ENCODE measurements around the gene SEC14L3. TPM values are rescaled to one million over a fixed set of nuclear protein-coding genes. Genes with fewer than 3 reads are reported as not detected.

Gene SEC14L3
- total RNA-seq, 6 experiments from 2014 or later: 0.31 to 1.1 (median 0.55) TPM; not detected in 2

DNA sequence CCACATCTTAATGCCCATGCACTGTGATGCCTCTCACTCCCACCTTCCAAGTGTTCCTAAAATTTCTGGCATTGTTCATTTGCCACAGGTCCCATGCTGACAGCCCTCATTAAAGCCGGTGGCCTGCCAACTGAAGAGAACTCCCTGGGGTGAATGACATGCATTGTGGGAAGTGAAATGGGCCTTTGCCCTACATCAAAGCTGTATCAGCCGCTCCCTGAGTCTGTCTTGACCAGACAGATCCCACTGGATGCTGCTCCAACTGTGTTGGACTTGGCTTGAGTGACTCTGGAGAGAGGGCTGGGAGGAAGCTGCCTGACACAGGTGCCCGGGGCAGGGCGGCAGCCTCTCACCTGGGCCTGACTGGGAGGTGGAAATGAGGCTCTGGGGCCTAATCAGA, 42.4 kb upstream of the SEC14L3 start:
- H3K27me3 ChIP-seq: no peaks in the 10 kb centered on the region
- TF ChIP-seq POLR2A (IDR thresholded peaks at IDR 0.05): no peak
- TF ChIP-seq, protein P1, sequence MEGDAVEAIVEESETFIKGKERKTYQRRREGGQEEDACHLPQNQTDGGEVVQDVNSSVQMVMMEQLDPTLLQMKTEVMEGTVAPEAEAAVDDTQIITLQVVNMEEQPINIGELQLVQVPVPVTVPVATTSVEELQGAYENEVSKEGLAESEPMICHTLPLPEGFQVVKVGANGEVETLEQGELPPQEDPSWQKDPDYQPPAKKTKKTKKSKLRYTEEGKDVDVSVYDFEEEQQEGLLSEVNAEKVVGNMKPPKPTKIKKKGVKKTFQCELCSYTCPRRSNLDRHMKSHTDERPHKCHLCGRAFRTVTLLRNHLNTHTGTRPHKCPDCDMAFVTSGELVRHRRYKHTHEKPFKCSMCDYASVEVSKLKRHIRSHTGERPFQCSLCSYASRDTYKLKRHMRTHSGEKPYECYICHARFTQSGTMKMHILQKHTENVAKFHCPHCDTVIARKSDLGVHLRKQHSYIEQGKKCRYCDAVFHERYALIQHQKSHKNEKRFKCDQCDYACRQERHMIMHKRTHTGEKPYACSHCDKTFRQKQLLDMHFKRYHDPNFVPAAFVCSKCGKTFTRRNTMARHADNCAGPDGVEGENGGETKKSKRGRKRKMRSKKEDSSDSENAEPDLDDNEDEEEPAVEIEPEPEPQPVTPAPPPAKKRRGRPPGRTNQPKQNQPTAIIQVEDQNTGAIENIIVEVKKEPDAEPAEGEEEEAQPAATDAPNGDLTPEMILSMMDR (IDR thresholded peaks at IDR 0.05): no peak
- no CpG with 5 or more reads among the region's 4 CpGs for WGBS (ENCODE audit: insufficient coverage, low coverage, low lambda C conversion rate, missing lambda C conversion rate)
- H3K4me3 ChIP-seq: no peak overlapping the region
- H3K36me3 ChIP-seq: no peaks in the 10 kb centered on the region
- intact Hi-C loops (cut with DNase I): no loop called here
- DNase-seq (peak in 1 of 3 donors; percentile 60), ATAC-seq (peak; percentile 31 to 89 (median 69))
- no peaks in the 10 kb centered on the region for H3K4me1 ChIP-seq
- no peaks in the 10 kb centered on the region for H3K9me3 ChIP-seq
- H3K27ac ChIP-seq: no peak overlapping the region

DNA sequence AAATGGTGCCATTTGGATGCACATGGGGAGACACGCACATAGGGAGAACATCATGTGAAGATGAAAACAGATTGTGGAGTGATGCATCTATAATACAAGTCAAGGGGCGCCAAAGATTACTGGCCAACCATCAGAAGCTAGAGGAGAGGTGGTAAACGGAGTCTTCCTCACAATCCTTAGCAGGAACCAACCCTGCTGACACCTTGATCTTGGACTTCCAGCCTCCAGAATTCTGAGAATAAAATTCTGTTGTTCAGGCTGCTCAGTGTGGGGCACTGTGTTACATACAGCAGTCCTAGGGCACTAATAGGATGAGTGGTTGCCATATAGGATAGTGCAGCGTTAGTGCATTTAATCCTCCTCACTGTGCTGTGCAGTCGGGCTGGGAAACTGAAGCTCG, 41.6 kb upstream of the SEC14L3 start:
- intact Hi-C loops (cut with DNase I): no loop called here
- DNase-seq: no peak
- TF ChIP-seq, protein P1 (IDR thresholded peaks at IDR 0.05): no peak
- no peak for TF ChIP-seq POLR2A (IDR thresholded peaks at IDR 0.05)
- Histone ChIP-seq H3K36me3 (no peaks in the 10 kb centered on the region), H3K4me3 (no peak overlapping the region), H3K9me3 (no peaks in the 10 kb centered on the region), H3K4me1 (no peaks in the 10 kb centered on the region), H3K27ac (no peak overlapping the region), H3K27me3 (no peaks in the 10 kb centered on the region)
- WGBS (ENCODE audit: insufficient coverage, low coverage, low lambda C conversion rate, missing lambda C conversion rate): 92% methylated on average over 5 of the region's 6 CpGs
- ATAC-seq: no peak

DNA sequence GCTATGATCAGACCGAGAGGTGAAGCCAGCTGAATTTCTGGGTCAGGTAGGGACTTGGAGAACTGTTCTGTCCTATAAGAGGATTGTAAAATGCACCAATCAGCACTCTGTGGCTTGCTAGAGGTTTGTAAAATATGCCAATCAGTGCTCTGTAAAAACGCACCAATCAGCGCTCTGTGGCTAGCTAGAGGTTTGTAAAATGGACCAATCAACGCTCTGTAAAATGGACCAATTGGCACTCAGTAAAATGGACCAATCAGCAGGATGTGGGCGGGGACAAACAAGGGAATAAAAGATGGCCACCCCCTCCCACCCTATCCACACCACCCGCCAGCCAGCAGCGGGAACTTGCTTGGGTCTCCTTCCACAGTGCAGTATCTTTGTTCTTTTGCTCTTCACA, 40.1 kb upstream of the SEC14L3 start:
- Histone ChIP-seq H3K36me3 (no peaks in the 10 kb centered on the region), H3K9me3 (no peaks in the 10 kb centered on the region), H3K4me3 (no peak overlapping the region), H3K4me1 (peaks cover 0 to 4% (median 0%) of the 10 kb centered on the region in 4 donors), H3K27ac (no peak overlapping the region), H3K27me3 (no peaks in the 10 kb centered on the region)
- no peak for DNase-seq
- ATAC-seq: no peak
- WGBS (ENCODE audit: insufficient coverage, low coverage, low lambda C conversion rate, missing lambda C conversion rate): 93% methylated on average over 6 of the region's 7 CpGs
- TF ChIP-seq, protein P1 (IDR thresholded peaks at IDR 0.05): no peak
- TF ChIP-seq POLR2A (IDR thresholded peaks at IDR 0.05): no peak
- intact Hi-C loops (cut with DNase I): no loop called here

DNA sequence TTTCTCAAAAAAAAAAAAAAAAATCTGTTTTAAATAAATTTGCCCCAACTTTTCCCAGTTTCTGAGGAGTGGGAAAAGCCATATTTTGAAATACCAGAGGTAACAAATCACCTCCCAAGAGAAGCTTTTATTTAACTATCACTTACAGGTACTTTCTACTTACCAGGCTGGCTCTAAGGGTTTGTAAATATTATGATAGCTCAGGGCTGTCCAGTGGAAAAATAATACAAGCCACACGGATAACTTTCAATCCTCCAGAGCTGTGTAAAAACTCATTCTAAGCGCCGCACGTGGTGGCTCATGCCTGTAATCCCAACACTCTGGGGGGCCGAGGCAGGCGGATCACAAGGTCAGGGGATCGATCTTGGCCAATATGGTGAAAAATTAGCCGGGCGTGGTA, 39.3 kb upstream of the SEC14L3 start:
- Histone ChIP-seq H3K4me1 (peaks cover 0 to 12% (median 0%) of the 10 kb centered on the region in 4 donors), H3K27me3 (no peaks in the 10 kb centered on the region), H3K9me3 (no peaks in the 10 kb centered on the region), H3K4me3 (no peak overlapping the region), H3K36me3 (no peaks in the 10 kb centered on the region), H3K27ac (no peak overlapping the region)
- 86% methylated on average over 5 of the region's 9 CpGs for WGBS (ENCODE audit: insufficient coverage, low coverage, low lambda C conversion rate, missing lambda C conversion rate)
- no peak for ATAC-seq
- intact Hi-C loops (cut with DNase I): no loop called here
- no peak for TF ChIP-seq POLR2A (IDR thresholded peaks at IDR 0.05)
- TF ChIP-seq, protein P1 (IDR thresholded peaks at IDR 0.05): no peak
- no peak for DNase-seq

DNA sequence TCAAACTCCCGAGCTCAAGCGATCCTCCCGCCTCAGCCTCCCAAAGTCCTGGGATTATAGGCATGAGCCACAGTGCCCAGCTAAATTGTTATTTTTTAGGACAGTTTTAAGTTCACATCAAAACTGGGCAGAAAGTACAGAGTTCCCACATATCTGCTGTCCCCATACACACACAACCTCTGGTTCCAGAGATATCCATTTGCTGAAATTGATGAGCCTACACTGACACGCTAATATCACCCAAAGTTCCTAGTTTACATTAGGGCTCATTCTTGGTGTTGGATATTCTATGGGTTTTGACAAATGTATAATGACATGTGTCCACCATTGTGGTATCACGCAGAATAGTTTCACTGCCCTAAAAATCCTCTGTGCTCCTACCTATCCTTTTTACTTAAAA, 36.4 kb upstream of the SEC14L3 start:
- no peak for ATAC-seq
- intact Hi-C loops (cut with DNase I): no loop called here
- WGBS (ENCODE audit: insufficient coverage, low coverage, low lambda C conversion rate, missing lambda C conversion rate): 88% methylated on average over 4 of the region's 5 CpGs

More for the DNA sequence above, 36.4 kb upstream of the SEC14L3 start:
- TF ChIP-seq POLR2A (IDR thresholded peaks at IDR 0.05): no peak
- TF ChIP-seq, protein P1 (IDR thresholded peaks at IDR 0.05): no peak
- H3K27me3 ChIP-seq: no peaks in the 10 kb centered on the region
- no peaks in the 10 kb centered on the region for H3K9me3 ChIP-seq
- peaks cover 0 to 34% (median 4%) of the 10 kb centered on the region in 4 donors for H3K4me1 ChIP-seq
- no peak for DNase-seq
- H3K27ac ChIP-seq: no peak overlapping the region
- H3K36me3 ChIP-seq: no peaks in the 10 kb centered on the region
- H3K4me3 ChIP-seq: no peak overlapping the region

Data from right lobe of liver (tissue), 6 donors.